Measurements from ENCODE around the gene NBEAL2. TPM values are rescaled to one million over a fixed set of nuclear protein-coding genes. Genes with fewer than 3 reads are reported as not detected.

The NBEAL2 gene
- 61.7 to 80.1 TPM (median 69.4 TPM) in 5 replicates for total RNA-seq (2022; extraction: Qiagen RNA extraction; ENCODE audit: low read depth)

GRCh38 chr3:46978985-46979944 is at the start of gene NBEAL2:
Gene NBEAL2, plus strand, starts transcription at chr3:46979666. Its CDS starts 196 bp downstream, at chr3:46979862.

GRCh38 chr3:46976326-46977190 is 2.9 kb upstream of the NBEAL2 start, which contains the start of gene CCDC12:
Gene CCDC12, minus strand, starts transcription at chr3:46976745. Its CDS starts 13 bp downstream, at chr3:46976732.

Other genes with a start within 250 kb of the NBEAL2 start
- 0.35 TPM in 1 of 5 replicates, not detected in the others for gene MYL3, start 116.2 kb upstream of the NBEAL2 start, total RNA-seq (2022; extraction: Qiagen RNA extraction; ENCODE audit: low read depth)
- gene PTH1R, start 101.9 kb upstream of the NBEAL2 start, total RNA-seq (2022; extraction: Qiagen RNA extraction; ENCODE audit: low read depth) = 0.59 to 1.1 TPM (median 0.94 TPM) in 5 replicates
- 56.8 to 83.8 TPM (median 57.7 TPM) in 5 replicates for gene CCDC12, start 2.9 kb upstream of the NBEAL2 start, total RNA-seq (2022; extraction: Qiagen RNA extraction; ENCODE audit: low read depth)
- gene SETD2, start 184.4 kb downstream of the NBEAL2 start, total RNA-seq (2022; extraction: Qiagen RNA extraction; ENCODE audit: low read depth) = 15.2 to 22.2 TPM (median 17.9 TPM) in 5 replicates